Ovary (tissue), 9 donors: ENCODE data around the gene FGF12. TPM values are rescaled to one million over a fixed set of nuclear protein-coding genes. Genes with fewer than 3 reads are reported as not detected.

Experiments used
- DNase-seq, 5 donors: peaks; one replicate each; pipeline ENCODE4 v3.0.0-alpha.2; 2019 to 2020
- H3K27ac ChIP-seq, 2 donors: fragments of 200-600 bp; one replicate each; pipeline versions ENCODE4 v1.5.1 to v1.8.0; 2019 to 2022
- H3K27me3 ChIP-seq: fragments of 200-600 bp; one replicate; pipeline ENCODE4 v1.8.0; 2022
- H3K36me3 ChIP-seq: fragments of 200-600 bp; sonication (generic); one replicate; pipeline ENCODE4 v1.5.1; 2019
- H3K4me1 ChIP-seq: one replicate; pipeline ENCODE4 v1.8.1; 2013; ENCODE audit warnings: mild to moderate bottlenecking, moderate library complexity; ENCODE audit not compliant: insufficient read depth
- H3K4me3 ChIP-seq: fragments of 200-600 bp; sonication (generic); one replicate; pipeline ENCODE4 v1.5.1; 2017
- H3K9me3 ChIP-seq, 2 donors: fragments of 200-600 bp in 1 of 2; sonication (generic) in 1 of 2; one replicate each; pipeline versions ENCODE4 v1.5.1 to v1.8.1; 2013 to 2019; ENCODE audit warnings: mild to moderate bottlenecking in 1 of 2, moderate library complexity in 1 of 2
- EP300 ChIP-seq: sonication (generic); formaldehyde crosslinking; IDR thresholded peaks from one replicate; pipeline ENCODE4 v1.6.1; 2017; ENCODE audit warnings: antibody characterized with exemption
- POLR2A ChIP-seq: fragments of 450-650 bp; IDR thresholded peaks from one replicate; pipeline ENCODE4 v1.6.1; 2017; ENCODE audit warnings: antibody characterized with exemption, mild to moderate bottlenecking, moderate library complexity
- WGBS, 3 donors: extraction: QIAGEN DNeasy Blood & Tissue Kit in 1 of 3; methylation state at CpG; one replicate each; pipeline versions ENCODE4 v1.1.5 to v1.1.7; 2013 to 2017; 5-methylcytosine and 5-hydroxymethylcytosine counted together
- intact Hi-C, 4 donors: fragments of 100-400 bp; cut with DNase I; formaldehyde crosslinking; loops; one replicate each; pipeline versions ENCODE4 v1.11.0 to v1.15.1; 2022 to 2023
- polyA plus RNA-seq, 2 donors: library from polyadenylated mRNA; stranded (reverse); fragments of 200-250 nt in 1 of 2; fragments of 350-450 nt in 1 of 2; fragmentation: Illumina TruSeq in 1 of 2; extraction: RNeasy Lipid Tissue Mini Kit (QIAGEN cat#74804) in 1 of 2; gene quantifications; one replicate each; pipeline ENCODE4 v1.2.3, GENCODE V29; 2013 to 2014
- total RNA-seq, 7 donors: library from RNA; depleted of rRNA in 2 of 7; stranded (reverse); fragments of >200 nt in 2 of 7; fragmentation: NEBNext Ultra II Directional in 3 of 7; extraction: Animal tissue kit (Norgen Biotek cat#: 25700) in 3 of 7; gene quantifications; one replicate each; pipeline versions ENCODE4 v1.1.0 to v1.2.4, GENCODE V29; 2016 to 2023
- TF ChIP-seq, protein P1 (sequence below), 3 donors: fragments of 450-650 bp in 2 of 3; fragments of 200-600 bp in 1 of 3; IDR thresholded peaks; one replicate each; pipeline versions ENCODE4 v1.5.1 to v1.8.0; 2016 to 2022; ENCODE audit warnings: antibody characterized with exemption in 3 of 3, mild to moderate bottlenecking in 1 of 3
- donor health status: DM: no; HTN: no; CAD: no; lungs with moderate emphysema.
- donor health status: DM: no; HTN: no; CAD: no.
- donor health status: Bipolar disorder and iron deficiency.
- donor health status: DM: yes; HTN: yes; CAD: no.
- donor health status: DM: no; HTN: no; CAD: no.
- donor health status: DM: yes; HTN: yes; CAD: no.

FGF12 gene
- total and polyA plus RNA-seq, 9 donors, result 0.24 to 4.0 (median 1.7) TPM

DNA sequence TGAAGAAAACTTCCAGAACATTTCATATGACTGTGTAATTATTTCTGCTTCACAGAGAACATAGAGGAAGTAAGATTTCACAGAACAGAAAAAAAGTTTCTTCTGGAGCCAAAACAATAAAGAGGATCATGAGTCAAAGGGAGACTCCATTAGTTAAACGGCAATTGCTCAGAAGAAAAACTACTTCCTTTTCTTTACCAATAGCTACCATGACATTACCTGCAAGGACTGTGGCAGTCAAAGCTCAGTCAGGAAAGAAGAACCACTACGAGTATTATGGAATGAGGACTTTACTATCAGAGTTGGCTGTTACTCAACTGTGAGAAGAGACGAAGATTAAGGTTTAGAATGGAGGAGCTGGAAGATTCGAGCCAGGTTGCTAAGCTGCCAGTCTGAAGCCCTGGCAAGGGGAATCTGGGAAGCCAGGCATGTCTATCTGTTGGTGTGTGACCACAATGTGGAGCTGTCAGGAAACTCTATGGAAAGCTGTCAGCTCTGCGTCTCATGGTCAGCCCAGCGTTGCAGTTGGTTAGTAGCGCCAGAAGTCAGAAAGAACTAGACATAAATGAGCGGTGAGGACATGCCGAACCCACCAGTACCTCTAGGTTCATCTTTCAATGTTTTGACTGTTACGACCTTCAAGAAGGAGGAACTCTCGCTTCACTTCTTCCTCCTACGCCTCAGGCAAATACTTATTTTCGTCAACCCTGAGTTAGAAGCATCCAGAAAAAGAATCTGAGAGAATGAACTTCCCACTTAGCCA lies 604.3 kb downstream of the FGF12 start:
- Histone ChIP-seq H3K36me3 (no peaks in the 10 kb centered on the region), H3K4me3 (no peak overlapping the region), H3K4me1 (no peaks in the 10 kb centered on the region), H3K27ac (no peak overlapping the region), H3K9me3 (no peaks in the 10 kb centered on the region), H3K27me3 (no peaks in the 10 kb centered on the region)
- DNase-seq, result no peak
- WGBS, 3 donors, result 77 to 82% (median 78%) methylated on average over 13 of the region's 13 CpGs
- TF ChIP-seq EP300 (no peak), POLR2A (no peak)
- TF ChIP-seq, protein P1, sequence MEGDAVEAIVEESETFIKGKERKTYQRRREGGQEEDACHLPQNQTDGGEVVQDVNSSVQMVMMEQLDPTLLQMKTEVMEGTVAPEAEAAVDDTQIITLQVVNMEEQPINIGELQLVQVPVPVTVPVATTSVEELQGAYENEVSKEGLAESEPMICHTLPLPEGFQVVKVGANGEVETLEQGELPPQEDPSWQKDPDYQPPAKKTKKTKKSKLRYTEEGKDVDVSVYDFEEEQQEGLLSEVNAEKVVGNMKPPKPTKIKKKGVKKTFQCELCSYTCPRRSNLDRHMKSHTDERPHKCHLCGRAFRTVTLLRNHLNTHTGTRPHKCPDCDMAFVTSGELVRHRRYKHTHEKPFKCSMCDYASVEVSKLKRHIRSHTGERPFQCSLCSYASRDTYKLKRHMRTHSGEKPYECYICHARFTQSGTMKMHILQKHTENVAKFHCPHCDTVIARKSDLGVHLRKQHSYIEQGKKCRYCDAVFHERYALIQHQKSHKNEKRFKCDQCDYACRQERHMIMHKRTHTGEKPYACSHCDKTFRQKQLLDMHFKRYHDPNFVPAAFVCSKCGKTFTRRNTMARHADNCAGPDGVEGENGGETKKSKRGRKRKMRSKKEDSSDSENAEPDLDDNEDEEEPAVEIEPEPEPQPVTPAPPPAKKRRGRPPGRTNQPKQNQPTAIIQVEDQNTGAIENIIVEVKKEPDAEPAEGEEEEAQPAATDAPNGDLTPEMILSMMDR (IDR thresholded peaks at IDR 0.05), result no peak
- intact Hi-C loops, result no loop called here

DNA sequence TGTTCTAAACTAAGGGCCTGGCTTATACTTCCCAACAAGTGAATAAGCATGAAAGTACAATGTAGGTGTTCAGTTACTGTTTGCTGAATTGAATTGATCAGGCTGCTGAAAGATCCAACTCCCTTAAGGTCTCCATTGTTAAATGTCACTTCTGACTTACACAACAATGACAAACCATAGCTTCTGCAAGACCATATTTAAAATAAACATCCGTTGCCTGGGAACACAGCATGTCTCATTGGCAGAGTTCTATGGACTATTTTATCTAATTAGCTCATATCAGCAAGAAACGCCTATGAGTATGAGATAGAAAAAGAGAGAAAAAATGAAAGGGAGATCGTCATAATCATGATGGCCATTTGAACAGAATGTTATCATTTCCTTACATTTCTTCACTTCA lies 605.4 kb downstream of the FGF12 start:
- no peaks in the 10 kb centered on the region for H3K4me1 ChIP-seq
- H3K9me3 ChIP-seq, result no peaks in the 10 kb centered on the region
- intact Hi-C loops, result no loop called here
- DNase-seq, result no peak
- 71 to 75% (median 74%) methylated on average over 3 of the region's 3 CpGs for WGBS, 3 donors
- TF ChIP-seq, protein P1 (IDR thresholded peaks at IDR 0.05), result no peak
- no peak for TF ChIP-seq EP300
- TF ChIP-seq POLR2A, result no peak
- no peaks in the 10 kb centered on the region for H3K27me3 ChIP-seq
- no peak overlapping the region for H3K4me3 ChIP-seq
- no peak overlapping the region for H3K27ac ChIP-seq
- H3K36me3 ChIP-seq, result no peaks in the 10 kb centered on the region

DNA sequence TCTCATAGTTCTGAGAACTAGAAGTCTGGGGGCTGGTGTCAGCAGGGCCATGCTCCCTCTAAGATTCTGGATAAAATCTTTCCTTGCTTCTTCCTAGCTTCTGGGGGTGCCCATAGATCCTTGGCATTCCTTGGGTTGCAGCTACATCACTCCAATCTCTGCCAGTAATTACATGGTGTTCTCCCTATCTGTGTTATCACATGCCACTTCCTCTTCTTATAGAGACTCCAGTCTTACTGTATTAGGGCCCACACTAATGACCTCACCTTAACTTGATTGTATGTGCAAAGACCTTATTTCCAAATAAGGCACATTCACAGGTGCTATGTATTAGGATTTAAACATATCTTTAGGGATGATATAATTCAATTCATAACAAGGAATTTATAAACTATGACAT lies 618.5 kb downstream of the FGF12 start:
- Histone ChIP-seq H3K36me3 (no peaks in the 10 kb centered on the region), H3K4me3 (no peak overlapping the region), H3K27me3 (no peaks in the 10 kb centered on the region), H3K27ac (no peak overlapping the region), H3K9me3 (no peaks in the 10 kb centered on the region), H3K4me1 (no peaks in the 10 kb centered on the region)
- DNase-seq, result no peak
- intact Hi-C loops, result no loop called here
- TF ChIP-seq, protein P1 (IDR thresholded peaks at IDR 0.05), result no peak
- TF ChIP-seq EP300, result no peak
- no peak for TF ChIP-seq POLR2A

DNA sequence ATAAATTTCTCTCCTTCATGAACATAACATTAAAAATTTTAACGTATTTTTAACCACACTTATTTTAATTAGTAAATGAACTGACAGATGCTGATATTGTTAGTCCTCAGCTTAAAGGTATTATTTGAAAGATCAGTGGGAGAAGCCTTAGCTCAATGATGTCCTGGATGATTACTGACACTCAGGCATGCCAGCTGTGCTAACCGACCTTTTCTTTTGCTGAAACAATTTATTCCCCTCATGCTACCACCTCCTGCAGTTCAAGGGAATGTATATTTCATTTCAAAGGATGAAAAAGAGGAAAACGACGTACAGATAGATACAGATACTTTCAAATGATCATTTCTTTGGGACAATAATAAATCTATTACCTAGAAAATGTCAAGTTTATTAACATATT lies 620.8 kb downstream of the FGF12 start:
- Histone ChIP-seq H3K27me3 (no peaks in the 10 kb centered on the region), H3K9me3 (no peaks in the 10 kb centered on the region), H3K36me3 (no peaks in the 10 kb centered on the region), H3K4me1 (no peaks in the 10 kb centered on the region), H3K4me3 (no peak overlapping the region), H3K27ac (no peak overlapping the region)
- no peak for DNase-seq
- 47 to 53% (median 51%) methylated on average over 4 of the region's 4 CpGs for WGBS, 3 donors
- TF ChIP-seq EP300, result no peak
- TF ChIP-seq, protein P1 (IDR thresholded peaks at IDR 0.05), result no peak
- TF ChIP-seq POLR2A, result no peak
- intact Hi-C loops, result no loop called here
